ENCODE data around the gene DICER1.
"Not testable (repeated sequence)": the region's sequence is repeated elsewhere in the genome, so short reads cannot be mapped to it uniquely, and the experiment has no call there.

DICER1 gene

GRCh38 chr14:95180966-95181741, 23.8 kb upstream of the DICER1 start:
- ChIA-PET POLR2A (no interaction called here), CTCF (no interaction called here)
- DNase-seq (ENCODE audit: extremely low spot score): no peak
- no peak for TF ChIP-seq SP1 (IDR thresholded peaks at IDR 0.05)
- no peak for TF ChIP-seq HDGF (IDR thresholded peaks at IDR 0.05; ENCODE audit: borderline replicate concordance)
- no peak for TF ChIP-seq ARNT (IDR thresholded peaks at IDR 0.05)
- TF ChIP-seq L3MBTL2 (conservative IDR thresholded peaks at IDR 0.05): no peak
- TF ChIP-seq CTBP1 (IDR thresholded peaks at IDR 0.05; ENCODE audit: borderline replicate concordance): no peak
- no peak for TF ChIP-seq PKNOX1 (IDR thresholded peaks at IDR 0.05)
- TF ChIP-seq LEF1 (IDR thresholded peaks at IDR 0.05; ENCODE audit: borderline replicate concordance): no peak
- TF ChIP-seq FOXM1 (IDR thresholded peaks at IDR 0.05; ENCODE audit: borderline replicate concordance): no peak
- no peak for TF ChIP-seq NFRKB (IDR thresholded peaks at IDR 0.05)
- no peak for TF ChIP-seq FOXA1 (IDR thresholded peaks at IDR 0.05)
- TF ChIP-seq FOXK2 (IDR thresholded peaks at IDR 0.05): no peak
- TF ChIP-seq TARDBP (IDR thresholded peaks at IDR 0.05): no peak
- no peak for TF ChIP-seq BHLHE40 (IDR thresholded peaks at IDR 0.05; ENCODE audit: borderline replicate concordance)
- TF ChIP-seq SUZ12 (IDR thresholded peaks at IDR 0.05): no peak
- TF ChIP-seq ELF4 (IDR thresholded peaks at IDR 0.05): no peak
- no peak for TF ChIP-seq ZNF384 (IDR thresholded peaks at IDR 0.05)

- DNase-seq (ENCODE audit: extremely low spot score); POLR2A ChIA-PET; CTCF ChIA-PET: not testable (repeated sequence)
Observed at GRCh38 chr14:95175670-95176069, 18.3 kb upstream of the DICER1 start.

GRCh38 chr14:95174184-95174792, 17.0 kb upstream of the DICER1 start:
- ChIA-PET CTCF (interaction anchor here (1.0 kb wide), 1 partner anchor 10 kb away, joined by 3 read pairs; no protein-coding TSS in a partner anchor), POLR2A (no interaction called here)
- DNase-seq (ENCODE audit: extremely low spot score): no peak
- no peak for TF ChIP-seq ARNT (IDR thresholded peaks at IDR 0.05)
- TF ChIP-seq BHLHE40 (IDR thresholded peaks at IDR 0.05; ENCODE audit: borderline replicate concordance): no peak
- TF ChIP-seq ZNF384 (IDR thresholded peaks at IDR 0.05): no peak
- TF ChIP-seq PKNOX1 (IDR thresholded peaks at IDR 0.05): no peak
- TF ChIP-seq LEF1 (IDR thresholded peaks at IDR 0.05; ENCODE audit: borderline replicate concordance): no peak
- TF ChIP-seq CTBP1 (IDR thresholded peaks at IDR 0.05; ENCODE audit: borderline replicate concordance): no peak
- TF ChIP-seq FOXK2 (IDR thresholded peaks at IDR 0.05): no peak
- no peak for TF ChIP-seq FOXA1 (IDR thresholded peaks at IDR 0.05)
- TF ChIP-seq L3MBTL2 (conservative IDR thresholded peaks at IDR 0.05): no peak
- no peak for TF ChIP-seq TARDBP (IDR thresholded peaks at IDR 0.05)
- no peak for TF ChIP-seq SP1 (IDR thresholded peaks at IDR 0.05)
- no peak for TF ChIP-seq ELF4 (IDR thresholded peaks at IDR 0.05)
- no peak for TF ChIP-seq HDGF (IDR thresholded peaks at IDR 0.05; ENCODE audit: borderline replicate concordance)
- TF ChIP-seq NFRKB (IDR thresholded peaks at IDR 0.05): no peak
- TF ChIP-seq FOXM1 (IDR thresholded peaks at IDR 0.05; ENCODE audit: borderline replicate concordance): no peak
- TF ChIP-seq SUZ12 (IDR thresholded peaks at IDR 0.05): no peak

- TF ChIP-seq FOXA1 (IDR thresholded peaks at IDR 0.05): no peak
- TF ChIP-seq ARNT (IDR thresholded peaks at IDR 0.05): no peak
- no peak for TF ChIP-seq ZNF384 (IDR thresholded peaks at IDR 0.05)
- TF ChIP-seq FOXM1 (IDR thresholded peaks at IDR 0.05; ENCODE audit: borderline replicate concordance): no peak
- TF ChIP-seq SP1 (IDR thresholded peaks at IDR 0.05): no peak
- no peak for TF ChIP-seq SUZ12 (IDR thresholded peaks at IDR 0.05)
- TF ChIP-seq BHLHE40 (IDR thresholded peaks at IDR 0.05; ENCODE audit: borderline replicate concordance): no peak
- no peak for TF ChIP-seq NFRKB (IDR thresholded peaks at IDR 0.05)
- TF ChIP-seq FOXK2 (IDR thresholded peaks at IDR 0.05): no peak
- TF ChIP-seq HDGF (IDR thresholded peaks at IDR 0.05; ENCODE audit: borderline replicate concordance): no peak
- TF ChIP-seq LEF1 (IDR thresholded peaks at IDR 0.05; ENCODE audit: borderline replicate concordance): no peak
- TF ChIP-seq L3MBTL2 (conservative IDR thresholded peaks at IDR 0.05): no peak
- no peak for TF ChIP-seq TARDBP (IDR thresholded peaks at IDR 0.05)
- no peak for TF ChIP-seq ELF4 (IDR thresholded peaks at IDR 0.05)
- TF ChIP-seq CTBP1 (IDR thresholded peaks at IDR 0.05; ENCODE audit: borderline replicate concordance): no peak
- TF ChIP-seq PKNOX1 (IDR thresholded peaks at IDR 0.05): no peak
- ChIA-PET CTCF (no interaction called here), POLR2A (no interaction called here)
- DNase-seq (ENCODE audit: extremely low spot score): no peak
Observed at GRCh38 chr14:95173518-95173917, 16.2 kb upstream of the DICER1 start.

- DNase-seq (ENCODE audit: extremely low spot score): no peak
- CTCF ChIA-PET: no interaction called here
- TF ChIP-seq ZNF384 (IDR thresholded peaks at IDR 0.05): no peak
- no peak for TF ChIP-seq ELF4 (IDR thresholded peaks at IDR 0.05)
- no peak for TF ChIP-seq SP1 (IDR thresholded peaks at IDR 0.05)
- TF ChIP-seq NFRKB (IDR thresholded peaks at IDR 0.05): no peak
- no peak for TF ChIP-seq PKNOX1 (IDR thresholded peaks at IDR 0.05)
- TF ChIP-seq LEF1 (IDR thresholded peaks at IDR 0.05; ENCODE audit: borderline replicate concordance): no peak
- no peak for TF ChIP-seq BHLHE40 (IDR thresholded peaks at IDR 0.05; ENCODE audit: borderline replicate concordance)
- TF ChIP-seq FOXK2 (IDR thresholded peaks at IDR 0.05): no peak
- no peak for TF ChIP-seq HDGF (IDR thresholded peaks at IDR 0.05; ENCODE audit: borderline replicate concordance)
- TF ChIP-seq CTBP1 (IDR thresholded peaks at IDR 0.05; ENCODE audit: borderline replicate concordance): no peak
- no peak for TF ChIP-seq FOXM1 (IDR thresholded peaks at IDR 0.05; ENCODE audit: borderline replicate concordance)
- no peak for TF ChIP-seq SUZ12 (IDR thresholded peaks at IDR 0.05)
- no peak for TF ChIP-seq TARDBP (IDR thresholded peaks at IDR 0.05)
- TF ChIP-seq ARNT (IDR thresholded peaks at IDR 0.05): no peak
- no peak for TF ChIP-seq FOXA1 (IDR thresholded peaks at IDR 0.05)
- TF ChIP-seq L3MBTL2 (conservative IDR thresholded peaks at IDR 0.05): no peak
- POLR2A ChIA-PET: no interaction called here
Observed at GRCh38 chr14:95167177-95167576, 9.8 kb upstream of the DICER1 start.

All from HEK293T (cell line).